Natural killer cell (primary cell): Measurements from ENCODE around the gene RIC3. TPM values are rescaled to one million over a fixed set of nuclear protein-coding genes. Genes with fewer than 3 reads are reported as not detected.

Experiments
- ATAC-seq, 3 donors: fragments of 150-1000 bp in 2 of 3; fragments of 200-7000 bp in 1 of 3; cut with Tn5 transposase; 1 replicate in 1 of 3; 2 replicates in 2 of 3; pipeline ENCODE4 v1.10.0; 2021; ENCODE audit warnings: mild to moderate bottlenecking in 2 of 3, moderate library complexity in 2 of 3
- DNase-seq, 2 donors: peaks; one replicate each; pipeline versions ENCODE4 v3.0.0 to v3.0.0-alpha.2; 2013 to 2021; ENCODE audit warnings: mixed read lengths in 1 of 2
- H3K27ac ChIP-seq: one replicate; pipeline ENCODE4 v1.5.1; 2013; ENCODE audit warnings: mild to moderate bottlenecking, low read length
- H3K27me3 ChIP-seq: one replicate; pipeline ENCODE4 v1.6.1; 2013; ENCODE audit warnings: low read length; ENCODE audit not compliant: control insufficient read depth, insufficient read depth
- H3K36me3 ChIP-seq: one replicate; pipeline ENCODE4 v1.6.1; 2013; ENCODE audit warnings: low read length; ENCODE audit not compliant: control insufficient read depth, insufficient read depth
- H3K4me1 ChIP-seq: one replicate; pipeline ENCODE4 v1.6.1; 2013; ENCODE audit warnings: low read length; ENCODE audit not compliant: control insufficient read depth, insufficient read depth
- H3K4me3 ChIP-seq: one replicate; pipeline ENCODE4 v1.5.1; 2013; ENCODE audit warnings: low read length
- H3K9me3 ChIP-seq: one replicate; pipeline ENCODE4 v1.6.1; 2013; ENCODE audit warnings: low read length; ENCODE audit not compliant: control insufficient read depth, insufficient read depth
- H3K27ac Mint-ChIP-seq, 2 donors: one replicate each; pipeline ENCODE4 v1.8.0; 2022; ENCODE audit warnings: mild to moderate bottlenecking in 2 of 2, mixed read lengths in 2 of 2, moderate library complexity in 1 of 2
- H3K27me3 Mint-ChIP-seq, 2 donors: one replicate each; pipeline ENCODE4 v1.8.0; 2022; ENCODE audit warnings: low read depth in 2 of 2, mixed read lengths in 2 of 2
- H3K36me3 Mint-ChIP-seq: one replicate; pipeline ENCODE4 v1.8.0; 2022; ENCODE audit warnings: mixed read lengths
- H3K4me1 Mint-ChIP-seq, 2 donors: one replicate each; pipeline ENCODE4 v1.8.0; 2022; ENCODE audit warnings: mixed read lengths in 2 of 2
- H3K4me3 Mint-ChIP-seq: one replicate; pipeline ENCODE4 v1.8.0; 2022; ENCODE audit warnings: mild to moderate bottlenecking, moderate library complexity, mixed read lengths
- H3K9me3 Mint-ChIP-seq, 2 donors: one replicate each; pipeline ENCODE4 v1.8.0; 2022; ENCODE audit warnings: mixed read lengths in 2 of 2
- CTCF ChIP-seq: fragments of 200-600 bp; IDR thresholded peaks from one replicate; pipeline ENCODE4 v1.8.0; 2022; ENCODE audit warnings: antibody characterized with exemption
- WGBS: methylation state at CpG from one replicate; pipeline ENCODE4 v1.1.7; 2013; ENCODE audit warnings: missing lambda C conversion rate; ENCODE audit not compliant: insufficient coverage; 5-methylcytosine and 5-hydroxymethylcytosine counted together
- intact Hi-C: fragments of 100-400 bp; cut with micrococcal nuclease; formaldehyde crosslinking; loops from one replicate; pipeline ENCODE4 v1.14.2; 2022
- total RNA-seq, 4 donors: library from RNA; stranded (reverse); fragments of 120-200 nt in 1 of 4; gene quantifications; one replicate each; pipeline versions ENCODE4 v1.2.3 to v1.2.4, GENCODE V29; 2013 to 2022

The RIC3 gene
- total RNA-seq, 3 donors from 2014 or later (not counting 1 experiment from before 2014, with no cell fraction given) = 3.5 to 4.7 (median 3.6) TPM

- no peak for ATAC-seq
Observed at GRCh38 chr11:8066911-8067455, 101.8 kb downstream of the RIC3 start.

GRCh38 chr11:8066036-8066910, 102.6 kb downstream of the RIC3 start:
- H3K4me3 ChIP-seq = no peak overlapping the region
- Mint-ChIP-seq H3K36me3 (no peaks in the 10 kb centered on the region), H3K27me3 (peaks cover 15 to 34% of the 10 kb centered on the region in 2 donors), H3K4me1 (no peaks in the 10 kb centered on the region), H3K27ac (no peak overlapping the region), H3K9me3 (no peaks in the 10 kb centered on the region), H3K4me3 (no peak overlapping the region)
- 85% methylated on average over 17 of the region's 17 CpGs for WGBS
- no peak for TF ChIP-seq CTCF
- DNase-seq (no peak), ATAC-seq (no peak)
- no peak overlapping the region for H3K27ac ChIP-seq
- H3K4me1 ChIP-seq = no peaks in the 10 kb centered on the region
- H3K27me3 ChIP-seq = no peaks in the 10 kb centered on the region
- intact Hi-C loops = no loop called here
- no peaks in the 10 kb centered on the region for H3K9me3 ChIP-seq
- H3K36me3 ChIP-seq = no peaks in the 10 kb centered on the region

More at GRCh38 chr11:8066911-8067455, 101.8 kb downstream of the RIC3 start:
- no peak overlapping the region for H3K27ac Mint-ChIP-seq
- Histone ChIP-seq H3K9me3 (no peaks in the 10 kb centered on the region), H3K27ac (no peak overlapping the region), H3K36me3 (no peaks in the 10 kb centered on the region), H3K4me1 (no peaks in the 10 kb centered on the region), H3K4me3 (no peak overlapping the region), H3K27me3 (no peaks in the 10 kb centered on the region)
- DNase-seq = no peak
- no peaks in the 10 kb centered on the region for H3K4me1 Mint-ChIP-seq
- WGBS = 78% methylated on average over 9 of the region's 10 CpGs
- no peaks in the 10 kb centered on the region for H3K9me3 Mint-ChIP-seq
- no peak overlapping the region for H3K4me3 Mint-ChIP-seq
- intact Hi-C loops = no loop called here
- no peaks in the 10 kb centered on the region for H3K36me3 Mint-ChIP-seq
- TF ChIP-seq CTCF = no peak
- H3K27me3 Mint-ChIP-seq = peaks cover 15 to 40% of the 10 kb centered on the region in 2 donors

- Mint-ChIP-seq H3K27me3 (peaks cover 14 to 26% of the 10 kb centered on the region in 2 donors), H3K4me1 (no peaks in the 10 kb centered on the region), H3K36me3 (no peaks in the 10 kb centered on the region), H3K4me3 (no peak overlapping the region), H3K27ac (no peak overlapping the region), H3K9me3 (no peaks in the 10 kb centered on the region)
- ATAC-seq (no peak), DNase-seq (no peak)
- WGBS = 92% methylated on average over 2 of the region's 2 CpGs
- H3K4me1 ChIP-seq = no peaks in the 10 kb centered on the region
- intact Hi-C loops = no loop called here
- H3K27ac ChIP-seq = no peak overlapping the region
- H3K9me3 ChIP-seq = no peaks in the 10 kb centered on the region
- H3K36me3 ChIP-seq = no peaks in the 10 kb centered on the region
- TF ChIP-seq CTCF = no peak
- H3K27me3 ChIP-seq = no peaks in the 10 kb centered on the region
- no peak overlapping the region for H3K4me3 ChIP-seq
Observed at GRCh38 chr11:8065031-8065430, 103.8 kb downstream of the RIC3 start.
